ENCODE results near the gene MPO.

GRCh38 chr17:58239987-58240386 lies 40.7 kb downstream of the MPO start:
- no peak for TF ChIP-seq CTCF (IDR thresholded peaks at IDR 0.05; ENCODE audit: low read depth, low read length, missing input control)
- TF ChIP-seq JUND (IDR thresholded peaks at IDR 0.05) = no peak
- TF ChIP-seq TAF1 (conservative IDR thresholded peaks at IDR 0.05) = no peak
- TF ChIP-seq RXRA (IDR thresholded peaks at IDR 0.05) = no peak
- TF ChIP-seq, protein P1, sequence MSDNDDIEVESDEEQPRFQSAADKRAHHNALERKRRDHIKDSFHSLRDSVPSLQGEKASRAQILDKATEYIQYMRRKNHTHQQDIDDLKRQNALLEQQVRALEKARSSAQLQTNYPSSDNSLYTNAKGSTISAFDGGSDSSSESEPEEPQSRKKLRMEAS (IDR thresholded peaks at IDR 0.05) = no peak

Data from liver (tissue), 3 donors.